ENCODE results near the gene PRELP.

Gene PRELP

GRCh38 chr1:203526572-203526971, 51.0 kb downstream of the PRELP start:
- DNase-seq, result no peak

- no peak for DNase-seq
These were observed 51.4 kb downstream of the PRELP start for GRCh38 chr1:203527013-203527412.

GRCh38 chr1:203528063-203528462, 52.5 kb downstream of the PRELP start:
- no peak for DNase-seq

DNA sequence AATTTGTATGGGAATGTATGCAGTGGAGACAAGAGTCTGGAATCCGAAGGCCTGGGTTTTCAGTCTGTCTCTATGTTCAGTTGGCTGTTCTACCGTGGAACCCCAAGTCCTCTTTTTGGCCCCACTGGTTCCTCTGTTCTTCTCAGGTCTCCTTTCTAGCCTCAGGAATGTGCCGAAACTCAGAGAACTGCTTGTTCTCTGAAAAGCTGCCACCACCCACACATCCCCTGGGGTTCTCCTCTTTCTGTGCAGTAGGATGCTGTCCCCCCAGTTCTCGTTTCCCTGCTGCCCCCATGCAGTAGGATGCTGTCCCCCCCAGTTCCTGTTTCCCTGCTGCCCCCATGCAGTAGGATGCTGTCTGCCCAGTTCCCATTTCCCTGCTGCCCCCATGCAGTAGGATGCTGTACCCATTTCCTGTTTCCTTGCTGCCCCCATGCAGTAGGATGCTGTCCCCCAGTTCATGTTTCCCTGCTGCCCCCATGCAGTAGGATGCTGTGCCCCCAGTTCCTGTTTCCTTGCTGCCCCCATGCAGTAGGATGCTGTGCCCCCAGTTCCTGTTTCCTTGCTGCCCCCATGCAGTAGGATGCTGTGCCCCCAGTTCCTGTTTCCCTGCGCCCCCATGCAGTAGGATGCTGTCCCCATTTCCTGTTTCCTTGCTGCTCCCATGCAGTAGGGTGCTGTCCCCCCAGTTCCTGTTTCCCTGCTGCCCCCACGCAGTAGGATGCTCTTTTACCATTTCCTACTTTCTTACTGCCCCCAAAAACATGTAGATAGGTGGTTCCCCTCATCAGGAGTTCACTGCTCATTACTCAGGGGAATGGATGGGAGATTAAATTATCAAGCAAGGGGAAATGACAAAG, 53.6 kb downstream of the PRELP start:
- no peak for DNase-seq

- DNase-seq, result no peak
These were observed 55.5 kb downstream of the PRELP start for GRCh38 chr1:203531063-203531462.

DNA sequence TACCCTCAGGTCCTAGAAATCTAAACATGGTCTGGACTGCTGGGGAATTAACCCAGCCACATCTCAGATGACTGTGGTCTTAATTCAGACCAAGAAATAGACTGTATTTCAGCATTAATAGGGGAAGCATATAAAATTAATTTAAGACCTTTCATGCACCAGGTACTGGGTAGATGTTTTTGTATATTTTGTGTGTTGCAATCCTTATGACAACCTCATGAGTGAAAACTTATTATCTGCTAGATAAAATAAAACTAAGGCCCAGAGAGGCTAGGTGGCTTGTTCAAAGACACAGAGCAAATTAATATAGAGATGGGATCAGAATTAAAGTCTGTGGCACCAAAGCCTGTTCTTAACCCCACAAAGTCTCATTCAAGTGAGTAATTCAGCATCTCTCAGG, 58.4 kb downstream of the PRELP start:
- DNase-seq, result no peak

GRCh38 chr1:203534526-203534925, 58.9 kb downstream of the PRELP start:
- no peak for DNase-seq

DNA sequence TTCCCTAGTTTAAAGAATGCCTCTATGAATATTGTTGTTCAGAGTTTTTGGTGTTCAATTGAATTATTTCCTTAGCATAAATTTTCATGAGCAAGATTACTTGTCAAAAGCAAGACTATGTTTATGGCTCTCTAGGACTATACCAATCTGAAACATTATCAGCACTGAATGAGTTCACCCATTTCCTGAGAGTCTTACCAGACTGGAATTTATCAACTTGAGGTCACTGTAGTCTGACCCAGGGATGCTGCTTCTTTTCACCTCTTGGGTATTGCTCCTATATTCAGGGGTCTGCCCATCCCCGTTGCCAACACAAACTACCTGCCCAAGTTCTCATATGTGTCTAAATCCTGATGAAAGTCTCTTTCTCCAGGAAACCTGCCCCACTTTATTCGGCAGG, 61.0 kb downstream of the PRELP start:
- DNase-seq, result no peak

GRCh38 chr1:203536980-203537455, 61.4 kb downstream of the PRELP start:
- DNase-seq, result no peak

DNA sequence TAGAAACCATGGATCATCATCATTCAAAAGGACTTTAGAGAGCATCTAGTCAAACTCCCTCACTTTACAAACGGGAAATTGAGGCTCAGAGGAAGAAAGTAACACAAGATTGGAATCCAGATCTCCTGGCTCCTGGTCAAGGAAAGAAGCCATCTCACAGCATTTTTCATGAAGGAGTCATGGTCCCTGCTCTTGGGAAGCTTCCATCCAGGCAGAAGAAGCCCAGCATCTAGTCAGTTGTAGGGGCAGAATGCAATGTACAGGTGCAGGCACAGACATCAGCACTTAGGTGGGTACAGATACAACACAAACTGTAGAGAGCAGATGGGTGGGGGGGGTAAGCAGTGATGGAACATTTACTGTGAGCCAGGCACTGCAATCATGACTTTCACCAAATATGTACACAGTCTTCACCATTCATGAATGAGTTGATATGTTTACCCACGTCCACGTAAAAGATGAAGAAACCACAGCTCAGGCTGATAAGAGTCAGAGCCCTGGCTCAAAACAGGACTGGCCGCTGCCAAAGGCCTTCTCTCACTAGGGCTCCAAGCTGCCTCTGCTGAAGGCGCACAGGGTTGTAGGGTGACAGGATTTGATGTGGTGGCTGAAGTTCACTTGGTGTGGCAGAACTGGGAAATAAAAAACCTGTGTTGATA, 62.3 kb downstream of the PRELP start:
- no peak for DNase-seq

GRCh38 chr1:203538726-203539125, 63.1 kb downstream of the PRELP start:
- DNase-seq, result no peak

- DNase-seq, result no peak
These were observed 64.4 kb downstream of the PRELP start for GRCh38 chr1:203539831-203540546.
